Neural crest cell (in vitro differentiated cells): Measurements from ENCODE around the gene LARGE1. TPM values are rescaled to one million over a fixed set of nuclear protein-coding genes. Genes with fewer than 3 reads are reported as not detected.
A peak's percentile ranks its signal among the peaks of the same experiment; 100 is the strongest.

Experiments
- DNase-seq: peaks from one replicate; pipeline ENCODE4 v3.0.0; 2021; ENCODE audit warnings: low read depth, mixed read lengths, low spot score
- H3K27ac Mint-ChIP-seq: one replicate; pipeline ENCODE4 v1.8.0; 2021; ENCODE audit warnings: mild to moderate bottlenecking, mixed read lengths; ENCODE audit not compliant: unreplicated experiment
- H3K27me3 Mint-ChIP-seq: 2 replicates; pipeline ENCODE4 v1.8.0; 2021; ENCODE audit warnings: low read depth, mild to moderate bottlenecking, mixed read lengths
- H3K36me3 Mint-ChIP-seq: 2 replicates; pipeline ENCODE4 v1.8.0; 2021; ENCODE audit warnings: low read depth, mild to moderate bottlenecking, mixed read lengths
- H3K4me1 Mint-ChIP-seq: 2 replicates; pipeline ENCODE4 v1.8.0; 2021; ENCODE audit warnings: mixed read lengths
- H3K4me3 Mint-ChIP-seq: one replicate; pipeline ENCODE4 v1.8.0; 2021; ENCODE audit warnings: mild to moderate bottlenecking, mixed read lengths
- H3K9me3 Mint-ChIP-seq: 2 replicates; pipeline ENCODE4 v1.8.0; 2021; ENCODE audit warnings: mixed read lengths
- total RNA-seq: library from RNA; stranded (reverse); gene quantifications from 2 replicates; pipeline ENCODE4 v1.2.1, GENCODE V29; 2021
- TF ChIP-seq, protein P1 (sequence below): fragments of 200-600 bp; sonication (generic); conservative IDR thresholded peaks from 2 replicates; pipeline ENCODE4 v1.5.0; 2021; ENCODE audit warnings: antibody characterized with exemption, mild to moderate bottlenecking

LARGE1 gene
- total RNA-seq, 1 donor from 2014 or later, result 33.0 TPM

DNA sequence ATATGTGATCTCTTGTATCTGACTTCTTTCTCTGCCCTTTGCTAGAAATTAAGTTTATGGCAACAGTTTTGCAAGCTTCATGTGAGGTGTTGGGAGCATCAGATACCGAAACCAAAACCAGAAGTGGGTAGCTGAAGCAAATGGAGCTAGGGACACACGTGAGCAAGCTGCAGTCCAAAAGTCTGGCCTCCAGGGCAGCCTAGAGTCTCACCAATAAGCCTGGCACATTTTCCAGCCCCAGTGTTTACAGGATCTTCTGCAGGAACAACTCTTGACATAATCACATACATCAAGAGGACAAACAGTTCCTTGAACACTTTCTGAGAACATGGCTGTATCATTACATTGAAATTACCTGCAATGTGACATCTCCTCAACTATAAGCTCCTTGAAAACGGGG, 114.1 kb downstream of the LARGE1 start:
- Mint-ChIP-seq H3K36me3 (peaks cover 5% of the 10 kb centered on the region), H3K27me3 (no peaks in the 10 kb centered on the region)

DNA sequence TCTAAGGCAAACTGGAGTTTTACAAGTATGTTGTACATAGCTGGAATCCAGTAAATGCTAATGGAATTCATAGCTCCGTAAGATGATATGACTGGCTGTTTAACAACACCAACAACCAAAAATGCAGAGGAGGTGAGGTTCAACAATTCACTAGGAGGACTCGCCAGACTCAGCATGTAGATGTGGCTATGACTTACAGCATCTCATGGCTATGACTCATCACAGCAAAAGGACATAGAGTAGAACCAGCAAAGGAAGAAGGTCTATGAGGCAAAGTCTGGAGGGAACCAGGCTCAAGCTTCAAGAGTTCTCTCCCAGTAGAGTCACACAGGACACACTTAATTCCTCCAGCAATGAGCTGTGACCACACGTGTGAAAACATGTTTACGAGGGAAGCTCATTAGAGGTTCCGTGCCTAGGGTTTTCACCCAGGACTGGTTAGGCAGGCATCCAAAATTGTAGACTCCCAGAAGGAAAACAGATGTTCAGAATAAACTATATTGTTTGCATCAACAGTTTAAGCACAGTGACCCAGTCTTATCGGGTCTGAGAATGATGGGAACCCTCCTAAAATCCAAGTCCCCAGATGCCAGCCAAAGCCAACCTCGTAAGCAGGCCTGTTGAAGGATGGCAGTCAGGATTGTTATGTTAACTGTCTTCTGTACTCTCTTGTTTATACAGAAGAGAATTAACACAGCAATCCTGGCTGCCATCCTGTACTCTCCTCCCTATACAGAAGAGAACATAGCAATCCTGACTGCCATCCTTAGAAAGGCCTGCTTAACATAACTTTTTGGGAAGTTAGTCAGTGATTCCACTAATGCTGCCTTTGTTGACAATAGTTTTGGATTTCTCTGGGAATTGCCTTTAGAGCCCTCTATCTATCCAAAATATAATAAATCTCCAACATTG, 116.6 kb downstream of the LARGE1 start:
- H3K27ac Mint-ChIP-seq, result no peak overlapping the region
- TF ChIP-seq, protein P1, sequence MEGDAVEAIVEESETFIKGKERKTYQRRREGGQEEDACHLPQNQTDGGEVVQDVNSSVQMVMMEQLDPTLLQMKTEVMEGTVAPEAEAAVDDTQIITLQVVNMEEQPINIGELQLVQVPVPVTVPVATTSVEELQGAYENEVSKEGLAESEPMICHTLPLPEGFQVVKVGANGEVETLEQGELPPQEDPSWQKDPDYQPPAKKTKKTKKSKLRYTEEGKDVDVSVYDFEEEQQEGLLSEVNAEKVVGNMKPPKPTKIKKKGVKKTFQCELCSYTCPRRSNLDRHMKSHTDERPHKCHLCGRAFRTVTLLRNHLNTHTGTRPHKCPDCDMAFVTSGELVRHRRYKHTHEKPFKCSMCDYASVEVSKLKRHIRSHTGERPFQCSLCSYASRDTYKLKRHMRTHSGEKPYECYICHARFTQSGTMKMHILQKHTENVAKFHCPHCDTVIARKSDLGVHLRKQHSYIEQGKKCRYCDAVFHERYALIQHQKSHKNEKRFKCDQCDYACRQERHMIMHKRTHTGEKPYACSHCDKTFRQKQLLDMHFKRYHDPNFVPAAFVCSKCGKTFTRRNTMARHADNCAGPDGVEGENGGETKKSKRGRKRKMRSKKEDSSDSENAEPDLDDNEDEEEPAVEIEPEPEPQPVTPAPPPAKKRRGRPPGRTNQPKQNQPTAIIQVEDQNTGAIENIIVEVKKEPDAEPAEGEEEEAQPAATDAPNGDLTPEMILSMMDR, result no peak

More for the DNA sequence above, 114.1 kb downstream of the LARGE1 start:
- H3K4me3 Mint-ChIP-seq, result no peak overlapping the region
- no peak overlapping the region for H3K27ac Mint-ChIP-seq
- H3K9me3 Mint-ChIP-seq, result peaks cover 4% of the 10 kb centered on the region
- TF ChIP-seq, protein P1, result no peak
- DNase-seq, result no peak
- H3K4me1 Mint-ChIP-seq, result peaks cover 4% of the 10 kb centered on the region

DNA sequence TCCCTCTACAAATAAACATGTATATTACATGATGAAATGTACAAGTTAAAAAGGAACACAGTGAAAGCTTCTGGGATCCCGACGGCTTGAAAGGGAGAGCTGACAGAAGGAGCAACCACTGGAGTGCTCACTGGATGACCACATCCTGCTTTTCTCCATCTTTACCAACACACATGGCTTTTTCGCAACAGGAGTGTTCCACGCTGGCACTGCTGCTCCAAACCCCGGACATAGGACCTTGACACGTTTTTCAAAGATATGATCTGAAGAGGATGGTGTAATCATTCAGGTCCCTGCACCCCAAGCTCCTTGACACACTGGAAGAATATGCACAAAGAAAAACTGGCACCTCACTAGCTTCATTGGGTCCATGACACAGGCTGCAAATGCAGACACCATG, 121.9 kb downstream of the LARGE1 start:
- H3K36me3 Mint-ChIP-seq, result peaks cover 15% of the 10 kb centered on the region
- no peak overlapping the region for H3K4me3 Mint-ChIP-seq
- H3K4me1 Mint-ChIP-seq, result peaks cover 5% of the 10 kb centered on the region
- H3K27ac Mint-ChIP-seq, result no peak overlapping the region
- peaks cover 14% of the 10 kb centered on the region for H3K9me3 Mint-ChIP-seq
- no peaks in the 10 kb centered on the region for H3K27me3 Mint-ChIP-seq
- no peak for DNase-seq
- TF ChIP-seq, protein P1, result no peak

More for the DNA sequence above, 116.6 kb downstream of the LARGE1 start:
- peaks cover 14% of the 10 kb centered on the region for H3K9me3 Mint-ChIP-seq
- no peak overlapping the region for H3K4me3 Mint-ChIP-seq
- H3K36me3 Mint-ChIP-seq, result peaks cover 12% of the 10 kb centered on the region
- H3K27me3 Mint-ChIP-seq, result no peaks in the 10 kb centered on the region
- H3K4me1 Mint-ChIP-seq, result no peaks in the 10 kb centered on the region
- DNase-seq, result no peak

DNA sequence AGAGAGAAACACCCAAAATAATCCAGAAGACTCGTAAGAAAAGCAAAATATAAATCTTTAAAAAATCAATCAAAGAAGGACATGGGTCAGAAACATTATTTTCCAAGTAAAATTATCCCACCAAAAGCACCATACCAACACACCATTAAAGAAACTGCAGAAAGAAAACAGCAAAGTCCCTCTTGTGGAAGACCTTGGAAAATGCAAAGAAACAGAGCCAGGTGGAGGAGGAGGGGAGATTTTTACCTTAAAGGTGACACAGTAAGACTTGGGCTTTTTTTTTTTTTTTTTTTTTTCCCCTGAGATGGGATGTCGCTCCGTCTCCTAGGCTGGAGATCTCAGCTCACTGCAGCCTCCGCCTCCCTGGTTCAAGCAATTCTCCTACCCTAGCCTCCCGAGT, 123.8 kb downstream of the LARGE1 start:
- TF ChIP-seq, protein P1, result peak; percentile 24

DNA sequence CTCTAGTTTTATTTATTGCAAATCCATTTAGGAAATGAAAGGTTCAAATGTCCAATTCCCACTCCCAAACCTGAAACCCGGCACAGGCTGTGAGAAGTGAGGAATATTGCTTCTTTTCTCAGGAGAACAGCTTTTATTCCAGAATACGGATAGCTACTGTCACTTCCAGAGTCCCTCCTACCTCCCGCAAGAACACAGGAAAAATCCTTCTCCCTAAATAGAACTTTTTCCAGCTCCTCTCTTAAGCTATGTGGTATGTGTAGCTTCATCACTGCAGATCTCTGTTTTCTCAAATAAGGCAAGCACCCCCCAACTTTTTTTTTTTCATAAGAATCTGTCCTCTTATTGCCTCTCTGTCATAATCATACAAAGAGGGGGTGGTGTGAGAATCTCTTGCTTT, 126.8 kb downstream of the LARGE1 start:
- H3K27me3 Mint-ChIP-seq, result no peaks in the 10 kb centered on the region
- peaks cover 10% of the 10 kb centered on the region for H3K9me3 Mint-ChIP-seq
- DNase-seq, result no peak
- H3K36me3 Mint-ChIP-seq, result peaks cover 14% of the 10 kb centered on the region
- H3K27ac Mint-ChIP-seq, result no peak overlapping the region
- no peak overlapping the region for H3K4me3 Mint-ChIP-seq
- peaks cover 6% of the 10 kb centered on the region for H3K4me1 Mint-ChIP-seq
- TF ChIP-seq, protein P1, result no peak

More for the DNA sequence above, 123.8 kb downstream of the LARGE1 start:
- Mint-ChIP-seq H3K4me3 (no peak overlapping the region), H3K9me3 (peaks cover 16% of the 10 kb centered on the region), H3K27ac (no peak overlapping the region), H3K36me3 (peaks cover 14% of the 10 kb centered on the region), H3K4me1 (peaks cover 6% of the 10 kb centered on the region), H3K27me3 (no peaks in the 10 kb centered on the region)
- no peak for DNase-seq
